Measurements from ENCODE around the gene DPP6.

Gene DPP6

DNA sequence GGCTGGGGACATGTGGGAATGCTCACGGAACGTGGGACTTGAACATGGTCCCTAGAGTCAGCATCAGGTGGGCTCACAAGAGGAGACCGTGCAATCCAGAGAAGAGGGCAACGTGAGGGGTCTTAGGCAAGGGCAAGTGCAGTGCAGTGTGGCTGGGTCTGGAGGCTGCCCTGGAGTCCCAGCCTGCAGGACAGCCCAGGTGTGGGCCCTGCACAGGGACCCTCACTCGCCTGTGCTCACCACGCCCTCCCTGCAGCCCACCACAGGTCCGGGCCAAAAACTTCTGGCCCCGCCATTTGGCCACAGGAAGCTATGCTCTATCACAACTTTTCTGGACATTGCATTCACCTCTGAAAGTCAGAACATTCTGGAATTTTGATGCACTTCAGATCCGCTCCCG is 817.2 kb downstream of the DPP6 start:
- no peak for DNase-seq (ENCODE audit: low spot score)
- H3K27ac ChIP-seq, result no peak overlapping the region
- TF ChIP-seq, protein P1, sequence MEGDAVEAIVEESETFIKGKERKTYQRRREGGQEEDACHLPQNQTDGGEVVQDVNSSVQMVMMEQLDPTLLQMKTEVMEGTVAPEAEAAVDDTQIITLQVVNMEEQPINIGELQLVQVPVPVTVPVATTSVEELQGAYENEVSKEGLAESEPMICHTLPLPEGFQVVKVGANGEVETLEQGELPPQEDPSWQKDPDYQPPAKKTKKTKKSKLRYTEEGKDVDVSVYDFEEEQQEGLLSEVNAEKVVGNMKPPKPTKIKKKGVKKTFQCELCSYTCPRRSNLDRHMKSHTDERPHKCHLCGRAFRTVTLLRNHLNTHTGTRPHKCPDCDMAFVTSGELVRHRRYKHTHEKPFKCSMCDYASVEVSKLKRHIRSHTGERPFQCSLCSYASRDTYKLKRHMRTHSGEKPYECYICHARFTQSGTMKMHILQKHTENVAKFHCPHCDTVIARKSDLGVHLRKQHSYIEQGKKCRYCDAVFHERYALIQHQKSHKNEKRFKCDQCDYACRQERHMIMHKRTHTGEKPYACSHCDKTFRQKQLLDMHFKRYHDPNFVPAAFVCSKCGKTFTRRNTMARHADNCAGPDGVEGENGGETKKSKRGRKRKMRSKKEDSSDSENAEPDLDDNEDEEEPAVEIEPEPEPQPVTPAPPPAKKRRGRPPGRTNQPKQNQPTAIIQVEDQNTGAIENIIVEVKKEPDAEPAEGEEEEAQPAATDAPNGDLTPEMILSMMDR (IDR thresholded peaks at IDR 0.05), result no peak
- no peak overlapping the region for H3K4me3 ChIP-seq

DNA sequence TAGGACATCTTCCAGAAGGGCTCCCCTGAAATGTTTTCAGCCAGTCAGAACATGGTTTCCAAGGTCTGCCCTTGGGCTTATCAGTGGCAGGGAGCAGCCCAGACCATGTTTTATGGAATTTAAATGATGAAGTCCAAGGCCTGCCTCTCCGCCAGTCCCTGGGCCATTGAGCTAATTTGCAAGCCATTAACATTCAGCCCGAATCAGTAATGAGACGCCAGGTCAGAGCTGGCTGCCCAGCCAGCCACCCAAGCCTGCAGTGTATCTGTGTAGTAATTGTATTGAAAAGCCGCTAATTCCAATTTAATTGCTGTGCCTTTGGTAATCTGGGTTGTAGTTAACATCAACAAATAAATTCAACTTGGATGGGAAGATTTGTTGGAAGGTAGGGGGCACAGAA is 819.3 kb downstream of the DPP6 start:
- no peak for DNase-seq (ENCODE audit: low spot score)
- TF ChIP-seq, protein P1 (IDR thresholded peaks at IDR 0.05), result no peak
- H3K4me3 ChIP-seq, result no peak overlapping the region
- no peak overlapping the region for H3K27ac ChIP-seq

DNA sequence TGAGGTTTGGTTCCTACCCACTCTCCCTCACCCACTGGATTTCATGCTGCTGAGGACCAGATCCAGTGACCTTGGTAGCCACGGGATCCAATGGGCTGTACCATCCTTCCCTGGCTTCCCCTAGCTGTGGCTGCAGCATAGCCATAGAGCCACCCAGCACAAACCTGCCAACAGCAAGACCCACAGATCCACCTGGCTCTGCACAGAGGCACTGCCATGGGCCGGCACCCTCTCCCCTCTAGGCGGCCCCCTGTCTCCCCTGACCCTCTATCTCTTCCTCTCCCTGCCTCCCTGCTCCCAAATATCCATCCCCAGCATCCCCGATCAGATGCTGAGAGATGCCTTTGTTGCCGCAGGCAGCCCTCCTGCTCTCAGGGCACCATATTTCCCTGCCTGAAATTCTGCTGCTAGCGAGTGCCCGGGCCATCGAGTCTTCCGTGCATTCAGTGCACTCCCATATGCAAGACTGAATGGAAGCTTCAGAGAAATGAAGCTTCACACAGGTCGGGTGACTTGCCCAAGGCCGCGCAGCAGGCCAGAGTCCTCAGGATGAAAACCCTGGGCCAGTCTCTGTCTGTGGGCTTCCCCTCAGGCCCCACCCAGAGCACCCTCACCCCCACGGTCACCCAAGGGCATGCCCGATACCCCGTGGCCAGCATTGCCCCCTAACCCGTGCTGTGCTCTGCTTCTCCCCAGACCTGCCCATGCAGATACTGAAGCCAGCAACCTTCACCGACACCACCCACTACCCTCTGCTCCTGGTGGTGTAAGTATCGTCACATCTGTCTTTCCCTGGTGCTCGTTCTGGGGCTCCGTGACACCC is 819.9 kb downstream of the DPP6 start:
- Histone ChIP-seq H3K27ac (no peak overlapping the region), H3K4me3 (no peak overlapping the region)
- TF ChIP-seq, protein P1 (IDR thresholded peaks at IDR 0.05), result no peak
- DNase-seq (ENCODE audit: low spot score), result no peak

DNA sequence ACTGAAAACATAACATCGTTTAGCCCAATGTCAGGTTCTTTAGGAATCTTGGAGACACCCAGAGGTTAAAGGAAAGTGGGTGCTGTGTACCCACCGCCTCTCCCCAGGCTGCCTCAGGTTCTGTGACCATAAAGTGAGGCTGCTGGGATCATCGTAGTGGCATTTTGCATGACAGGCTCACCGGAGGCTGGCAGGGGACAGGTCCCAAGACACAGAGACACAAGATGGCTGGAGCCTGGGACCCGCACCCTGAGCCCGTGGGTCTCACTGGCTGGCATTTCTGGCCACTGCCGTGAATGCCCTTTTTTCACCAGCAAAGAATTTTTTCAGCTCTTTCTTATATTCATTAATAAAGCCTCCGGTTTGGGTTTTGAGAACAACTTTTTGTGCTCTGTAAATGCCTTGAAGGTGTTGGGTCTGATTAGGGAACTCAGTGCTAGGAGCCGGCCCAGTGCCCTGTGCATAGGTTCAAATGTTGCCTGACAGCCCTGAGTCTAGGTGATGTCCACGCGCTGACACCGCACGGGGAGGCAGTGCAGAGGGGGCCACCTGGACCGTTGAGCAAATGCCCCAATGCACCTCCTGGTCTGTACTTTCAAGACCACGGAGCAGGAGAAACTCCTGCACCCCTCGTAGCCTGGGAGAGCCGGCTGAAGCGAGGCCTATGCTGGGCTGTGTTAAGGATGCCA is 820.8 kb downstream of the DPP6 start:
- Histone ChIP-seq H3K4me3 (no peak overlapping the region), H3K27ac (no peak overlapping the region)
- DNase-seq (ENCODE audit: low spot score), result no peak
- TF ChIP-seq, protein P1 (IDR thresholded peaks at IDR 0.05), result no peak

- Histone ChIP-seq H3K4me3 (no peak overlapping the region), H3K27ac (no peak overlapping the region)
- TF ChIP-seq, protein P1 (IDR thresholded peaks at IDR 0.05), result no peak
- no peak for DNase-seq (ENCODE audit: low spot score)
These were observed 821.4 kb downstream of the DPP6 start for GRCh38 chr7:154873500-154874121.

GRCh38 chr7:154874409-154875113 is 822.4 kb downstream of the DPP6 start:
- TF ChIP-seq, protein P1 (IDR thresholded peaks at IDR 0.05), result no peak
- DNase-seq (ENCODE audit: low spot score), result no peak
- Histone ChIP-seq H3K27ac (no peak overlapping the region), H3K4me3 (no peak overlapping the region)

Data from coronary artery (tissue), 2 donors.